ENCODE data around the gene POU5F1.

Gene POU5F1

DNA sequence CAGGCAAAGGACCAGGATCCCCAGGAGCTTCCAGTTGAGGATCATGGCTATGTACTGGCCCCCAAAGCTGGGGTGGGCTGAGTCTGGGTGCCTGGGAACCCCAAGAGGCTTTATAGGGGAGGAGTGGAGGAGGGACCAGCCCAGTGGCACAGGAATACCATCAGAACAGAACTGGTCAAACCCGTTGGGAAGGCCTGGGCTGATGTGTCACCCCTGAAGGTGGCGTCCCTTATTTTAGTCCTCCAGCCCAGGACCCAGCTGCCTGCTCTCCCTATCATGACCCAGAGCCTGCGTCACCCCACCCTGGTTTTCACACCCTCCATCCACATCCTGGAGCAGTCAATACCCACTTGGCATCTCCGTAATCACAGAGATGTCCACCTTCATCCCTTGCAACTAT, 31.5 kb downstream of the POU5F1 start, which contains the start of gene PSORS1C2:
PSORS1C2 (minus strand) TSS at position 85 of the 400 bp plus-strand sequence; CDS start at position 45, 40 bp downstream.
- no peak for FAIRE-seq

- FAIRE-seq, result no peak
Observed at GRCh38 chr6:31135710-31136109, 34.8 kb downstream of the POU5F1 start.

DNA sequence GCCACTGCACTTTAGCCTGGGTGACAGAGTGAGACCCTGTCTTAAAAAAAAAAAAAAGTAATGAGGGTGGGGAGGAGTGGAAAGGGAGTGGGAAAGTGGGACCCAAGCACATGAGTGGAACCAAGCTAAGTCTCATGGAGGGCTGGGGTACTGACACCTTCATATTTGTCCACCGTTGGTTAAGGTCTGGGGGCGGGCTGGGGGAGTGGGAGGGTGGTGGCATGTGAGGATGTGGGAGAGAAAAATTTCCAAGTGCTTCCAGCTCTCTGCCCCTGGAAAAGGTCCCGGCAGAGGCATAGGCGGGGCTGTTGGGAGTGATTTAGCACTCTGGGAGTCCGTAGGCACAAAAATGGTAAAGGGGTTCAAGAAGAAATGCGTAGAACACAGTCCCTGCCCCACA, 37.7 kb downstream of the POU5F1 start:
- FAIRE-seq, result no peak

- no peak for FAIRE-seq
Observed at GRCh38 chr6:31131595-31131994, 38.9 kb downstream of the POU5F1 start.

- FAIRE-seq, result no peak
Observed at GRCh38 chr6:31130751-31131150, 39.7 kb downstream of the POU5F1 start.

DNA sequence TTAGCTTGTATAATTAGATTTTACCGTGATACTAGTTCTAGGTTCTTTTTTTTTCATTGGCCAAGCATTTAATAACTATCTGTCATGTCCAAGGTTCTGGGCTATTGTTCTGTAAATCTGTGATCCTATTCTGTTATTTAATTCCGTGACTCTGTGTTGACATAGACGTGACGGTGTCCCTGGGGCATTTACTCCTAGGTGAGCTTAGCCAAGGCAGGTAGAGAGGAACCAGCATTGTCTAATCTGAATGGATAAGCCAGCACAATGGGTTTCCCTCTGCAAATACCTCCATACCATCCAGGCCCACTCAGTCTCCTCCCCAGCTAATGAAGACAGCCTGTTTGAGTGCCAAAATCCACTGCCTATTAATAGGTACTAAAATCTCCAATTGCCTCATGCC, 41.4 kb downstream of the POU5F1 start:
- no peak for FAIRE-seq

DNA sequence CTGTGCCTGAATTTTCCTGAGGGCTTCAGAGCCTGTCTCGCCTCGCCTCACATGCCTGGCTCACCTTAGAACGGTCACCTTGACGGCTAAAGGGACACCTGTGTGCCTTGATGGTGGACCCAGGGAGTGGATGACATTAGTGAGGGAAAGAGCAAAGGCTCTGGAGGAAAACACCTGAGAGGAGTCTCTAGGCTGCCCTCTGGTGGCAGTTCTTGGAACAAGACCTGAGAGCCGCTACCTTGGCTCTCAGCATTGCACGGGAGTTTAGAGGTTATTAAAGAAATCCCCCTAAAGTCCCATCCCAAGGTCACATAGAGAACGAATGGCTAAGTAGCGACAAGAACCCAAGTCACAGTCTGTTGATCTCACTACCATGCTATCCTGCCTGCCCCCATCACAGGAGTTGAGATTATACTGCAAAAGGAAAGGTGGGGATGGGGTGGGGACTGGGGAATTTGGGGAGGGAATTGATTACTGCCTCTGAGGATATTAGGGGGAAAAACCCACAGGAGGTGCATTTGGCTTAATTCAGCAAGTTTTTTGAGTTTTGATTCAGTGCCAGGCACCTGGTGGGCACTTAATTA, 42.3 kb downstream of the POU5F1 start:
- FAIRE-seq, result no peak

GRCh38 chr6:31126396-31127175, 43.9 kb downstream of the POU5F1 start:
- no peak for FAIRE-seq

DNA sequence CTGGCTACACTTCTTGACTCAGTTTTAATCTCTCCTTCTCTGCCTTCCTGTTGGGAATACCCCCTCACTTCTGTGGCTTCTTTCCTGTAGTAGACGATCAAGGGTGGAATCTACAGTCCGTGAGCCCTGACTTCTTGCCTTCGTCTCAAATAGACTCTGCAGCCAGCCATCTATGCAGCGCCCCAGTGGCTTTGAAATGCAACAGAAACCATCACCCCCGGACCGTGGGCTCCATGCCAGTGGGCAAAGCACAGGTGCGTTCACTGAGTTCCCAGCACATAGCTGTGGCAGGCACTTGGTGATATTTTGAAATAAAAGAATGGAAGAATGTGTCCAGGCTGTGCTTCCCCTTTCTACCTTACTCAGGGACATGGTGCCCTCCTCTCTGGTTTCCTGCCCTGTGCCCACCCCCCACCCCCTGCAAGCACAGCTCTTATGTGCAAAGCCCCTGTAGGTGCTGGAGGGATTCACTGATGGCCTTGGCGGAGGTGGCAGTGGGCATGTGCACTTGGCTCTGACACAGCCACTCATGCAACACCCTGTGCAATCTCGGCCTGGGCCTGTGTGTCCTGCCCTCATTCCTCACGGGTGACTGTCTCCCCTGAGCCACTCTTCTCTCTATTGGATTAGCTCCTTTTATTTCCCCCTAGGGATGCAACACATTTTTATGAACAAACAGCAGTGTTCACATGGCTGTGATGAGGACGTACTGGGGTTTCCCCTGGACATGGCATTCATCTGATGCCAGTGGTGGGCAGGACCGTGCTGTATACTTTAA, 44.7 kb downstream of the POU5F1 start:
- no peak for FAIRE-seq

DNA sequence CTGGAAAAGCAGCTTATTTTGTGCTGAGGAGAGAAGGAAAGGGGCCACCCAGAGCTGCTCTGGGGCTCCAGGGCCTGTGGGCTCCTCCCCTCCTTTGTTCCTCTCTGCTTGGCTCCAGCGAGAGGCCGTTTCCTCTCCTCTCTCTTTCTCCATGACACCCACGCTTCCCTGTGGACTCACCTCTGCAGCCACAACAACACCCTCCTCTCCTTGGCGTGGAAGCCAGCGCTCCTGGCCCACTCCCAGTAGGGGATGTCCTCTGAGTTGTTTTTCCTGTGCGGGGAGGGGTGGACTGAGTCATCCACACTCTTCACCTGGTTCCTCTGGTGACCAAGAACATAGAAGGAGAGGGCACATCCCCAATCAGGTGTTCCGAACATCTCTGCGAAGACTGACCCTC, 45.3 kb downstream of the POU5F1 start:
- no peak for FAIRE-seq

DNA sequence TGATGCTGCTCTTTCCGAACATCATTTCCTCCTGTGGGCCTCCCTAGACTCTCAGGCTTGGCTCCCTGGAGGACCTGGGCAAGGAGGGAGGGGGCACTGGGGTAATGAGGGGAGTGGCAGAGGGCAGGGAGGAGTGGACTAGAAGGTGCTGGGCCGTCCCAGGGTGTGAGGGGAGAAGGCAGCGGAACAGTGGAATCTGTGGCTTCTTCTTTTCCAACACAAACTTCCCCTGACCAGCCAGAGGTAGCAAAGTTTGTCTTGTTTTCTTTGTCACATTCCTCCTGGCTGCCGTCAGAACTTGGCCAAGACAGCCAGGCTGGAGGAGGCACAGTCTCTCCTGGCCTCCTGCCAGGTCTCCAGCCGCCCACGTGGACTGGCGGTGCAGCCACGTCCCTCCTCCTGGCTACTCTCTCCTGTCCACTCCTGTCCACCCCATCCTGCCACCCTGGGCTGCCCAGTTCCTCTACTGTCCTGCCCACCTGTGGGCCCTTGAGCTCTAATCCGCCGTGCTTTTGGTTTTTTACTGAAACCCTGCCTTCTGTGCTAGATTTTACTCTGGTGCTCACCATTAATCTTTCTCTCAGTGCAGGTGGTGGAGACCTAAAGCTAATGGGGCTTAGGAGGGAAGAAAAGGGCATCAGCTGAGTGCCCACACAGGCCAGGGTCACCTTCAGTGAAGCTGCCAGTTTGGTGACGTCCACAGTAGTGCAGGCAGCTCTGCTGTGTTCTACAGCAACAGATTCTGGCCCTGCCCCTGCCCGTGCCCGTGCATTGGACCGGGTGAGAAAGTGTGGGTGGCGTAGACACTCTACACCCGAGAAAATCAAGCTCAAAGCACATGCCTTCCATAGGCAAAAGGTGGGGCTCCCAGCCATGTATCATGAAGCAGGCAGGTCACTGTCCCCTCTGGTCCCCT, 47.4 kb downstream of the POU5F1 start:
- FAIRE-seq, result no peak

GRCh38 chr6:31121131-31121790, 49.2 kb downstream of the POU5F1 start:
- FAIRE-seq, result no peak

- no peak for FAIRE-seq
Observed at GRCh38 chr6:31120151-31120915, 50.1 kb downstream of the POU5F1 start, which contains the start of gene CDSN. Gene CDSN (minus strand): TSS chr6:31120446. CDS start chr6:31120419, 27 bp downstream.

GRCh38 chr6:31118178-31118577, 52.3 kb downstream of the POU5F1 start:
- FAIRE-seq, result no peak

DNA sequence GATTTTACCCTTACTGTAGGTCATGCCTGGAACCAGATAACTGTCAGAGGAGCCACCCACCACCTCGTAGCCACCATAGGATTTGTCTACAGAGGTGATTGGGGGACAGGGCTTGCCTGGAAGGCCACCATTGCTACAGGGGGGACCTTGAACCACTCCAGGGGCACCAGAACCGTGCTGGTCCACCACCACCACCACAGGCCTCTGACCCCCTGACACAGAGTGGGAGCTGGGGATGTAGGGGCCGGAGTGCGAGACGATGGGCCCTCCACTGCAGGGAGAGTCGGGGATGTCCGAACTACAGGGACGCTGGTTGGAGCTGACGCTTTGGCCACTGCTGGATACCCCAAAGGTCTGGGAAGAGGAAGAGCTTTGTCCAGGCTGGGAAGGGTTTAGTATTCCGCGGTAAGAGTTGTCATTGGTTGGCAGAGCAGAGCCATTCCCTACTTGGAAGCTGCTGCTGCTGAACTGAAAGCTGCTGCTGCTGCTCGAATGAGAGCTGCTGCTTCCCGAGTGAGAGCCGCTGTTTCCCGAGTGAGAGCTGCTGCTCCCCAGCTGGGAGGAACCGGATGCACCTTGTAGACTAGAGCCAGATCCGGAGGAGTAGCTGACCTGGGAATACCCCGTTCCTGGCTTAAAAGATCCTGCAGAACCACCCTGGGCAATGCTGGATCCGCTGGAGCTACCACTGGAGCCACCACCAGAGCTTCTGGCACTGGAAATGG, 53.7 kb downstream of the POU5F1 start:
- no peak for FAIRE-seq

GRCh38 chr6:31115941-31116560, 54.4 kb downstream of the POU5F1 start:
- FAIRE-seq, result no peak

GRCh38 chr6:31114970-31115849, 55.3 kb downstream of the POU5F1 start:
- no peak for FAIRE-seq

- no peak for FAIRE-seq
Observed at GRCh38 chr6:31114541-31114878, 56.0 kb downstream of the POU5F1 start, which contains the start of gene PSORS1C1. Gene PSORS1C1 (plus strand): TSS chr6:31114800. CDS start chr6:31129633, 14,833 bp downstream.

Data from islet of Langerhans (tissue), 1 donor.